Ishikawa (cell line): ENCODE results near the gene FOXP2.

Source experiments
- CEBPB ChIP-seq: IDR thresholded peaks from 2 replicates; pipeline ENCODE4 v1.6.1; 2012
- CREB1 ChIP-seq: IDR thresholded peaks from 2 replicates; pipeline ENCODE4 v1.6.1; 2012; ENCODE audit warnings: low read depth
- EGR1 ChIP-seq: IDR thresholded peaks from 2 replicates; pipeline ENCODE4 v1.6.1; 2012
- EP300 ChIP-seq: IDR thresholded peaks from 2 replicates; pipeline ENCODE4 v1.6.1; 2012; ENCODE audit warnings: borderline replicate concordance
- FOXM1 ChIP-seq: IDR thresholded peaks from 2 replicates; pipeline ENCODE4 v1.6.1; 2012; ENCODE audit warnings: low read depth, borderline replicate concordance
- RAD21 ChIP-seq: IDR thresholded peaks from 2 replicates; pipeline ENCODE4 v1.6.1; 2012; ENCODE audit warnings: low read depth
- TAF1 ChIP-seq: IDR thresholded peaks from 2 replicates; pipeline ENCODE4 v1.6.1; 2012; ENCODE audit warnings: low read depth, mild to moderate bottlenecking
- YY1 ChIP-seq: IDR thresholded peaks from 2 replicates; pipeline ENCODE4 v1.6.1; 2012; ENCODE audit warnings: low read depth
- ZBTB7A ChIP-seq: IDR thresholded peaks from 2 replicates; pipeline ENCODE4 v1.6.1; 2012; ENCODE audit warnings: low read depth
- TF ChIP-seq, protein P1 (sequence below): IDR thresholded peaks from 2 replicates; pipeline ENCODE4 v1.6.1; 2012; ENCODE audit warnings: low read depth, mild to moderate bottlenecking
- TF ChIP-seq, protein P2 (sequence below): IDR thresholded peaks from 2 replicates; pipeline ENCODE4 v1.6.1; 2012
- TF ChIP-seq, protein P3 (sequence below): IDR thresholded peaks from 2 replicates; pipeline ENCODE4 v1.6.1; 2012

DNA sequence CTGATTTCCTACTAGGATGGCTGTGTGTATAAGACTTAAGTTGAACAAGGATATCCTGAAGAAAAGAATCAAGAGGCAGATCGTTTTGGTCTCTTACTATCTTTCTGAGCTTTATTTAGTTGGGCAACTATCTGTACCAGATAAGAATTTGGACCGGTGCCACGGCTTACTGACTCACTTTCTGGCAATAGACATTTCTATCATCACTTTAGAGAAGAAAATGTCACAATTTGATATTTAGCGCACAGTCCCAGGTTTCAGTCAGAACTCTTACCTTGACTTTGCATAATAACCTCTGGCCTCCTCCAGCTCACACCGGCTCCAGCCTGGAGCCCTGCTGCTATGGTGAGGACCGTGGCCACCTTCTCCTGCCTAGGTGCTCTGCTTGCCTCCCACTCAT, 289.1 kb downstream of the FOXP2 start:
- no peak for TF ChIP-seq CEBPB
- TF ChIP-seq ZBTB7A: no peak
- no peak for TF ChIP-seq YY1
- TF ChIP-seq, protein P1, sequence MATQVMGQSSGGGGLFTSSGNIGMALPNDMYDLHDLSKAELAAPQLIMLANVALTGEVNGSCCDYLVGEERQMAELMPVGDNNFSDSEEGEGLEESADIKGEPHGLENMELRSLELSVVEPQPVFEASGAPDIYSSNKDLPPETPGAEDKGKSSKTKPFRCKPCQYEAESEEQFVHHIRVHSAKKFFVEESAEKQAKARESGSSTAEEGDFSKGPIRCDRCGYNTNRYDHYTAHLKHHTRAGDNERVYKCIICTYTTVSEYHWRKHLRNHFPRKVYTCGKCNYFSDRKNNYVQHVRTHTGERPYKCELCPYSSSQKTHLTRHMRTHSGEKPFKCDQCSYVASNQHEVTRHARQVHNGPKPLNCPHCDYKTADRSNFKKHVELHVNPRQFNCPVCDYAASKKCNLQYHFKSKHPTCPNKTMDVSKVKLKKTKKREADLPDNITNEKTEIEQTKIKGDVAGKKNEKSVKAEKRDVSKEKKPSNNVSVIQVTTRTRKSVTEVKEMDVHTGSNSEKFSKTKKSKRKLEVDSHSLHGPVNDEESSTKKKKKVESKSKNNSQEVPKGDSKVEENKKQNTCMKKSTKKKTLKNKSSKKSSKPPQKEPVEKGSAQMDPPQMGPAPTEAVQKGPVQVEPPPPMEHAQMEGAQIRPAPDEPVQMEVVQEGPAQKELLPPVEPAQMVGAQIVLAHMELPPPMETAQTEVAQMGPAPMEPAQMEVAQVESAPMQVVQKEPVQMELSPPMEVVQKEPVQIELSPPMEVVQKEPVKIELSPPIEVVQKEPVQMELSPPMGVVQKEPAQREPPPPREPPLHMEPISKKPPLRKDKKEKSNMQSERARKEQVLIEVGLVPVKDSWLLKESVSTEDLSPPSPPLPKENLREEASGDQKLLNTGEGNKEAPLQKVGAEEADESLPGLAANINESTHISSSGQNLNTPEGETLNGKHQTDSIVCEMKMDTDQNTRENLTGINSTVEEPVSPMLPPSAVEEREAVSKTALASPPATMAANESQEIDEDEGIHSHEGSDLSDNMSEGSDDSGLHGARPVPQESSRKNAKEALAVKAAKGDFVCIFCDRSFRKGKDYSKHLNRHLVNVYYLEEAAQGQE: no peak
- TF ChIP-seq TAF1: no peak
- TF ChIP-seq CREB1: no peak
- TF ChIP-seq FOXM1: no peak
- TF ChIP-seq EGR1: no peak
- TF ChIP-seq EP300: no peak
- TF ChIP-seq, protein P2, sequence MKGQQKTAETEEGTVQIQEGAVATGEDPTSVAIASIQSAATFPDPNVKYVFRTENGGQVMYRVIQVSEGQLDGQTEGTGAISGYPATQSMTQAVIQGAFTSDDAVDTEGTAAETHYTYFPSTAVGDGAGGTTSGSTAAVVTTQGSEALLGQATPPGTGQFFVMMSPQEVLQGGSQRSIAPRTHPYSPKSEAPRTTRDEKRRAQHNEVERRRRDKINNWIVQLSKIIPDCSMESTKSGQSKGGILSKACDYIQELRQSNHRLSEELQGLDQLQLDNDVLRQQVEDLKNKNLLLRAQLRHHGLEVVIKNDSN: no peak
- TF ChIP-seq, protein P3, sequence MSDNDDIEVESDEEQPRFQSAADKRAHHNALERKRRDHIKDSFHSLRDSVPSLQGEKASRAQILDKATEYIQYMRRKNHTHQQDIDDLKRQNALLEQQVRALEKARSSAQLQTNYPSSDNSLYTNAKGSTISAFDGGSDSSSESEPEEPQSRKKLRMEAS: no peak
- TF ChIP-seq RAD21: no peak
